NCI-H1436 (cell line): ENCODE results near the gene MIGA2.
"Not testable (repeated sequence)": the region's sequence is repeated elsewhere in the genome, so short reads cannot be mapped to it uniquely, and the experiment has no call there.

ENCODE experiments used
- DNase-seq: peaks from one replicate; lab custom pipeline; 2025; lab: John Stamatoyannopoulos, UW

MIGA2 gene

GRCh38 chr9:129100383-129101169, 64.2 kb downstream of the MIGA2 start:
- no peak for DNase-seq

- no peak for DNase-seq
Measured at GRCh38 chr9:129101279-129101678, 64.9 kb downstream of the MIGA2 start.

- DNase-seq = no peak
Measured at GRCh38 chr9:129102095-129102525, 65.7 kb downstream of the MIGA2 start.

DNA sequence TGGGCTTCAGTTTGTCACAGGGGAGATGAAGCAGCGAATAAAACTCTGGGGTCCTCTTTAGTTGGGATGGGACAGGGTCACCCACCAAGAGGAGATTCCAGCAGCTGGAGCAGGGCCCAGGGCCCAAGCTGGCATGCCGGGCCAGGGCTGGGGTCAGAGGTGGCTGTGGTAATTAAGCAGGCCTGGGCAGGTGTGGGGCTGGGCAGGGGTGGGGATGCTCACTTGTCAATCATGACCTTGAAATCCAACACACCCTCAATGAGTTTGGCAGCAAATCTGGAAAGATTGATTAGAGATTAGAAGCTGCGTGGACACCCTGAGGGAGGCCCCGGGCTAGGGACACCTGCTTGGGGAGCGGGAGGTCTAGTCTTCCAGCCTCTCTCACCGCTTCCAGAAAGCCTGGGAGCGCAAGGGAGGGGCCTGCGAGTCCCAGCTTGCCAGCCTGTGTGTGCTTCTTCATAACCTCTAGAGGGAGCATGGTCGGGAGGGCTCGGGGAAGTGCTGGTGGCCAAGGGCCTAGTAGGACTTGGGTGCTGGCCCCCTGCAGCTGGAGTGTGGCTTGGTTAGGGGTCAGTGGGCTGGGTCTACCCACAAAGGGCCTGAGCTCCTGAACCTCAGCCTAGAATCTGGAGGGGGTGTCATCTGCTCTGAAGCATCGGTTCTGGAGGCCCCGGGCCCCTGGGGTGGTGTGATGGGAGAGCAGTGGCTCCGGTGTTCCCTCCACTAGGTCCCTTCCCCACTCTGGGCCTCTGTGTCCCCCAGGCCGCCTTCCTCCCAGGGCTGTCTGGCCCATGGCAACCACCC, 66.6 kb downstream of the MIGA2 start:
- DNase-seq = peak; percentile 38

- no peak for DNase-seq
Measured at GRCh38 chr9:129103595-129103965, 67.2 kb downstream of the MIGA2 start.

DNA sequence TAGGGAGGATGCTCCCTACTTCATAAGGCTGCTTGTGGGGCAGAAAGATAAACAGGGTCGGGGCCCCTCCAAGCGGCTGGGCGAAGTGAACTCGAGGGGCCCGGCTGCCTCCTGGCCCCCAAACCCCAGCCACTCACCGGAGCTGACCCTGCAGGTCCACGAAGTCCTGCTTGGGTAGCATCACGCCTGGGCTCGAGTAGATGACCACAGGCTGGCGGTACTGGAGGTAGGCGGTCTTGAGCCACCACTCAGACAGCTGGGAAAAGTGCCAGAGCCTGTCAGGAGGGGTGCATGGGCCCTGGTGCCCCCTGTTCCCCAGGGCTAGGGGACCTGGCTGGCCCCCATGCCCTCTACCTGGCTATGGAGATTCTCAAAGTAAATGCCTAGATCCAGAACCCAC, 67.6 kb downstream of the MIGA2 start:
- no peak for DNase-seq

DNA sequence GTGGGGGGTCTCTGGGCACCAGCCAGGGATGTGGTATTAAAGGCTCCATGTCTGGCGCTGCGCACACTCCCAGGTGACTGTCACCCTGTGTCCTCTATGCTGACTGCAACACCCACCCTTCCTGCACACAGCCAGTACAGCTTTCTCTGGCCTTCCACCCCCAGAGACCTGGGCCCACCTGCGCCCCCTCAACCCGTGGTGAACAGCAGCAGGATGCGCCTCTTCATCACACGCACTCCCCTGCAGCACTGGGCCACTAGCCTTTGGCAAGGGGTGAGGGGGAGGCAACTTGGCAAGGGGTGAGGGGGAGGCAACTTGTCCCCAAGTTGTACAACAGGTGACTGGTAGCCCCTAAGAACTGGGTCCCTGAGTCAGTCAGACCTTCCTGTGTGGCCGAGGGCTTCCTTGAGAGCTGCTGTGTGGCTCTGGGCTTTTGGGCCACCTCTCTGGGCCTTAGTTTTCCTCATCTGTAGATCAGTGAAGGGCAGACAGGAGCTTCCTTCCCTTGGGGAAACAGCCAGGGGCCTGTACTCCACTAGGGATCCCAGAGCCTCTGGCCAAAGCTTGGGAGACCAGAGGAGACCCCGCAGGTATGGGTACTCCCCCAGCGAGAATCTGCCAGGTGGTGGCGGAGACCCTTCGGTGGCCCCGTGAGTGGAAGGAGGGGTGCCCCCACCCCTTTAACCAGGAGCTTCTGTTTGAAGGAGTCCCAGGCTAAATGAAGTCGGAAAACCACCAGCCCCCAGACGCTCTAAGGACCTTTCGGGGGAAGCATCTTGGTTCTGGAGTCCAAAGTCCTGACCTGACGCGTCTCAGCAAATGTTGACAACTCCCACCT, 69.7 kb downstream of the MIGA2 start:
- no peak for DNase-seq

DNA sequence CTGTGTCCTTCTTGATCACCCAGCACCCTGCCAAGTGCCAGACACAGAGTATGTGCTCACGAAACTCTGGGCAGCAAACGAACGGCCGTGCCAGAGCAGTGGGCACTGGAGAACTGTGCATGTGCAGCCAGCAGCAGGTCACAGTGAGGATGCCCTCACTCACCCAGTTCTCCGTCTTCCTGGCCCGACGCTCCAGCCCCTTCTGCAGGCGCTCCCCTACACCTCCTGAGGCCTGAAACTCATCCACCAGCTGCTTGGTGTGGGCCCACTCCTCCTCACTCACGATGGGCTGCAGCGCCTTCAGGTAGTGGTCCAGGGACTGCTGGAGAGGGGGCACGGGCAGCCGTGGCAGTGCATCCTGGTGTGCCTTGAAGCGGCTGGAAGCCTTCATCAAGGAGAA, 71.2 kb downstream of the MIGA2 start:
- no peak for DNase-seq

GRCh38 chr9:129108083-129108804, 71.8 kb downstream of the MIGA2 start:
- no peak for DNase-seq

DNA sequence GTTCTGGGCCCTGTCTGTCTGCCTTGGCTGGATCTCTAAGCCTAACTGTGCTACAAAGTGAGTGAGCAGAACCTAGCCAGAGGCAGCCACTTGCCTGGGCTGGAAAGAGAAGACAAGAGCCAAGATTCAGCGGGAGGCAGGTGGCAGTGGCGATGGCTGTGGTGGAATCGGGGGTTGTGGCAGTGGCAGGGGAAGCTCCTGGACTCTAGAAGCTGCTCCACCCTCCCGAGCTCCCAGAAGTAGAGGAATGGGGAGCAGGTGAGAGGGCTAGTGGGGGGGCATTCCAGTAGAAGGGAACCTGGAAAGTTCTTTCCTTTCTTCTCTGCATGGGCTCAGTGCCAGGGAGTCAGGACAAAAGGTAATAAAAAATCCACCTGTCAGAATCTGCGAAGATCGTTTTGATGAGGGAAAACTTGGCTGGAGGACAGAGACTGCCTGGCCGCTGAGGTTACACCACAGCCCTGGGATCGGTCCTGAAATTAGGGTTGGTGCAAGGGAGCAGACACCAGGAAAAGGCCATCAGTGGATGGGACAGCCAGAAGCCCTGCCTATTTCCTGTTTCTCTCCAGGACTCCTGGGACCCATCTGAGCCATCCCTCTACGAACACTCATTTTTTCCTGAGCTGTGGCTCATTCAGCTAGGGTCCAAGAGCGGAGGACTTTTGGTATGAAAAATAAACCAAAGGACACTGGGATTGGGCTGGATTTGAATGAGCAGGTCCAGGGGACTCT, 72.5 kb downstream of the MIGA2 start:
- no peak for DNase-seq

DNA sequence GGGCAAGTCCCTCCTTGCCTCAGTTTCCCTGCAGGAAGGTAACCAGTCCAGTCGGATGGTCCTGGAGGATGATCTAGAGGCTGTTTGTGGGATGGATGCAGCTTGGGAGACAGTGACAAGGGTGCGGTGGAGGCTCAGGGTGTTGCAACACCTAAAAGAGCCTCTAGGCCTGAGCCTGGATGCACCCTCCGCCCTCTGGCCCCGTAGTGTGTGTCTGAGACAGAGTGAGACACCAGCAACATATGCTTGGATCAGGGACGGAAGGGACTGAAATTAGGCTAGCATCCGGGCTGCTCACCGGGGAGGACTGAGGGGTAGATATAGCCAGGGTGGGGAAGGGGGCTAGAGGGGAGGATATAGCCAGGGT, 73.1 kb downstream of the MIGA2 start:
- no peak for DNase-seq

DNA sequence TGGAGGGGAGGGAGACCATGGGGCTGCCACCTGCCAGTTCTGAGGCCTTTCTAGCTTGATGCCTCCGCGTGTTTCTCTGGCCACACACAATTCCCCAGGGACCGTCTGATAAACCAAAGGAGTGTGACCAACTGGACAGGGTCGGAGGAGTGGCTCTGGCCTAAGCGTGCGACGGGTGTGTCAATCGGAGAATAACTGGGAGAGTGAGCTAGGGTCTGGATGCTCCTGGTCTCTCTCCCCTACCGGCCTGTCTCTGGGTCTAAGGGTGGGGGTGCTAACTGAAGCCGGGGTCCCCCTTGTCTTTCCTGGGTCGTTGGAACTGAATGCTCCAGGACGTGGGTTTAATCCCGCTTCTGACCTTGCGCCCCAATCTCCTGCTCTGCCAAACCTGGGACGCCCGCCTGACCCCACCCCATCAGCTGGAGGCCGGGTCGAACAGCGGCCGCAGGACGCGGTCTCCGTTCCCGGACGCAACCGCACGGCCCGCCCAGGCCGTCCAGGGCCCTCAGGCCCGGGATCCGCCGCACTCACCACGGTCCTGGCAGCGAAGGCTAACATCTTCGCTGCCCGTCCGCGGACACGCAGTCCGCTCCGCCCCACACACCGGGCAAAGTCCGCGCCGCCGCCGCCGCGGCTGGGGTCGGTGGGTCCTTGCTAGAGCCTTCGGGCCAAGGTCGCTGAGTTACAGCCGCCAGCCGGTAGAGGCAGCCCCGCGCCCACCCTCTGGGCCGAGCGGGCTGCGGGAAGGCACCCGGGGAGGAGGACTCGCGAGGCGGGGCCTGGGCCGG, 73.7 kb downstream of the MIGA2 start:
- no peak for DNase-seq

DNA sequence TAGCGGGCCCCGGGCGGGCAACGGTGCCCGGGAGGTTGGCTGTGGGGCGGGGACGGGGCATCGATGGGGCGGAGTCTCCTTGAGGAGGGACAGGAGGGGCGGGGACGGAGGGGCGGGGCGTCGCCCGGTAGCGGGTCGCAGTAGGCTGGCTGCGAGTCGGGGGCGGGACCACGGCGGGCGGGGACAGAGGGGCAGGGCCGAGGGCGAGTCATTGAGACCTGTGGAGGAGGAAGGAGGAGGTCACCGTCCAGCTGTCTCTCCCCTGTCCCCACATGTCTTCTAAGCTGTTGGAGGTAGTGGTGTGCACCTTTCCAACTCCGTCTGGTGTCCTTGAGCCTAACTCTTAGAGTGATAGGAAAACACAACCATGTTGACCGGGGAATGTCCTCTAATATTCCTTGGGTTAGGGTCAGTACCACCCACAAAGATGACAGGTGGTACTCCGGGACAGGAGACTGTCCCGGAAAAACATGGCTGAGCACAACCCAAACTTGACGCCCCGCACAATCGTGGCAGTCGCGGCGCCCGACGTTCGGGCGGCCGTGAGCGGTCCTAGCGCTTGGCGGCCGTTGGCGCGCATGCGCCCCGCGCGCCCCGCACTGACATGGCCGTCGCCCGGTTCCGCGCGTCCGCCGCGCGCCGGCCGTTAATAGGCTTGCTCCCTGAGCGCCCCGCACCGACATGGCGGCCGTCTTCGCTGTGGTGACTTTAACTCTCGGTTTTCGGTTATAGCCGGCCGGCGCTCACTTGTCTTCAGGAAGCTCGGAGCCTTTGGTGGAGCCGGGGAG, 74.5 kb downstream of the MIGA2 start, which contains the start of the genes CRAT and PTPA:
CRAT (minus strand) TSS at position 54 of the 788 bp plus-strand sequence. CDS start 284 bp downstream, outside the sequence.
PTPA (plus strand) TSS at position 676 of the 788 bp plus-strand sequence. CDS start 186 bp downstream, outside the sequence.
- peak; percentile 93 for DNase-seq

DNA sequence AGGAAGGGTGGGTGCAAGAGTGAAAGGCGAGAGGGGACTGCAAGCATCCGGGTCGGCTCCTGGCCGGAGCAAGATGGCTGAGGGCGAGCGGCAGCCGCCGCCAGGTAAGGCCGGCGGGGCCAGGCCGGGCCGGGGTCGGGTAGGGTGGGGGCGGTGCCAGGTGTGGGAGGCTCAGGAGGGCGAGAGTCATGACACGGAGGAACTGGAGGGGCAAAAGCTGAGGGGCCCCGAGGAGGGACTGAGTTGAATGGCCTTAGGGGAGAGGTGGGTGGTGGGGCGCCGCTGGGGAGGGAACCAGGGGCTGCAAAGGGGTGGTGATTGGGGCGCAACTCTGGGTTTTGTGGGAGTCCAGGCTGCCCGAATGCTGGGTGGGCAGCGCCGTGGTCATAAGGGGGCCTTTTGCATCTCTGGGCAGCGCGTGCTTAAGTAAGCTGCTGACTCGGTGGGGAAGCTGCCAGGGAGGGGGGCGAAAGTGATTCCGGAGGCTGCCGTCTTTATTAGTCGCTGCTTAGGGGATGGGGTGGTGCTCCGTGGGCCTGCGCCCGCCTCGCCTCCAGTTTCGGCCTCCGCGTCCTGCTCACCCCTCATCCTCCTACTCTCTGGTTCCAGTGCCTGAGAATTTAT, 75.2 kb downstream of the MIGA2 start:
- peak; percentile 7 for DNase-seq

DNA sequence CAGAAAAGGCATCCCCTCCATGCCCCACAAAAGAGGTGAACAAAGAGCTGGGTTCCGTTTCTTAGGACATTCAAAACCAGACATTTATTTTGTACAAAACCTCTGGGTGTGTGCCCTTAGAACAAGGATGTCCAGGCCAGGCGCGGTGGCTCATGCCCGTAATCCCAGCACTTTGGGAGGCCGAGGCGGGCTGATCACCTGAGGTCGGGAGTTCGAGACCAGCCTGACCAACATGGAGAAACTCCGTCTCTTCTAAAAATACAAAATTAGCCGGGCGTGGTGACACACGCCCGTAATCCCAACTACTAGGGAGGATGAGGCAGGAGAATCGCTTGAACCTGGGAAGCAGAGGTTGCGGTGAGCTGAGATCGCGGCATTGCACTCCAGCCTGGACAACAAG, 76.1 kb downstream of the MIGA2 start:
- not testable (repeated sequence) for DNase-seq

GRCh38 chr9:129113645-129114304, 77.3 kb downstream of the MIGA2 start:
- DNase-seq = no peak

GRCh38 chr9:129118799-129119198, 82.4 kb downstream of the MIGA2 start:
- no peak for DNase-seq

DNA sequence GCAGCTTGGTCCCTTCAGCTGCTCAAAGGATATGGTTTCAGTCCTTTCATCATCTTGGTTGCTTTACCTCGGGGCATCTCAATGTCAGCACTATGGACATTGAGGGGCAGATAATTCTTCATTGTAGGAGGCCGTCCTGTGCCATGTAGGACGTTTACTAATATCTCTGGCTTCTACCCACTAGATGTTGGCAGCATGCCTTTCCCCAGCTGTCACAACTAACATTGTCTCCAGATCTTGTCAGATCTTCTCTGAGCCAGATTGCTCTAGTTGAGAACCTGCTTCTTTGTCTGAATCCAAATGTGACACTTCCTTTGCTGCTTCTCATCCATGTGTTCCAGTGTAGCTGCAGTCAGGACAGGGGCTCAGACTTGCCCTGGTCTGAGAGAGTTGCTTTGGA, 85.1 kb downstream of the MIGA2 start:
- no peak for DNase-seq
